ENCODE measurements around the gene FOXC1. TPM values are rescaled to one million over a fixed set of nuclear protein-coding genes. Genes with fewer than 3 reads are reported as not detected.

FOXC1 gene
- total and polyA plus RNA-seq, 2 experiments from 2014 or later: 0.10 to 0.13 TPM

DNA sequence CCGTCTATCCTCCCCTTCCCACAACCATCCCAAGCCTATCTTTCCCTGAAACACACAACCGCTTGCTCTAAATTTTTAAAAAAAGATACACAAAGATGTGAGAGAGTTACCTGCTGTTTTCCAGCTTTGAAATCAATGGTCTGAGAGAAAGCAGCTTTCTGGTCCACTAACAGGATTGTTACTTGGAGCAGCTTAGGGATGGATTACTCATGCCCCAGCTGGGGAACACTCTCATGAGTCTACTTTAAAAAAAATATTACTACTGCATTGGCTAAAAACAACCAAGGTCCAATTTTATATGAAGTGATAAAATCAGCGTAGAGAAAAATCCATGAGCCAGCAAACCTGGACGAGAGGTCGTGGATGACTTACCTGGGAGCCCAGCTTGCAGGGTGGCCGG is 29.6 kb upstream of the FOXC1 start:
- TF ChIP-seq POLR2AphosphoS5 (IDR thresholded peaks at IDR 0.05; ENCODE audit: low read depth) (no peak), EZH2 (IDR thresholded peaks at IDR 0.05; ENCODE audit: low read depth, unreplicated experiment) (no peak), JUNB (IDR thresholded peaks at IDR 0.05; ENCODE audit: unreplicated experiment) (no peak), CREB1 (CRISPR knock-in tag; IDR thresholded peaks at IDR 0.05; ENCODE audit: low read depth) (no peak), ZNF114 (CRISPR knock-in tag; IDR thresholded peaks at IDR 0.05) (no peak), EZH2phosphoT487 (IDR thresholded peaks at IDR 0.05; ENCODE audit: unreplicated experiment) (no peak), NANOG (IDR thresholded peaks at IDR 0.05; ENCODE audit: borderline replicate concordance) (no peak)
- TF ChIP-seq, protein P1, sequence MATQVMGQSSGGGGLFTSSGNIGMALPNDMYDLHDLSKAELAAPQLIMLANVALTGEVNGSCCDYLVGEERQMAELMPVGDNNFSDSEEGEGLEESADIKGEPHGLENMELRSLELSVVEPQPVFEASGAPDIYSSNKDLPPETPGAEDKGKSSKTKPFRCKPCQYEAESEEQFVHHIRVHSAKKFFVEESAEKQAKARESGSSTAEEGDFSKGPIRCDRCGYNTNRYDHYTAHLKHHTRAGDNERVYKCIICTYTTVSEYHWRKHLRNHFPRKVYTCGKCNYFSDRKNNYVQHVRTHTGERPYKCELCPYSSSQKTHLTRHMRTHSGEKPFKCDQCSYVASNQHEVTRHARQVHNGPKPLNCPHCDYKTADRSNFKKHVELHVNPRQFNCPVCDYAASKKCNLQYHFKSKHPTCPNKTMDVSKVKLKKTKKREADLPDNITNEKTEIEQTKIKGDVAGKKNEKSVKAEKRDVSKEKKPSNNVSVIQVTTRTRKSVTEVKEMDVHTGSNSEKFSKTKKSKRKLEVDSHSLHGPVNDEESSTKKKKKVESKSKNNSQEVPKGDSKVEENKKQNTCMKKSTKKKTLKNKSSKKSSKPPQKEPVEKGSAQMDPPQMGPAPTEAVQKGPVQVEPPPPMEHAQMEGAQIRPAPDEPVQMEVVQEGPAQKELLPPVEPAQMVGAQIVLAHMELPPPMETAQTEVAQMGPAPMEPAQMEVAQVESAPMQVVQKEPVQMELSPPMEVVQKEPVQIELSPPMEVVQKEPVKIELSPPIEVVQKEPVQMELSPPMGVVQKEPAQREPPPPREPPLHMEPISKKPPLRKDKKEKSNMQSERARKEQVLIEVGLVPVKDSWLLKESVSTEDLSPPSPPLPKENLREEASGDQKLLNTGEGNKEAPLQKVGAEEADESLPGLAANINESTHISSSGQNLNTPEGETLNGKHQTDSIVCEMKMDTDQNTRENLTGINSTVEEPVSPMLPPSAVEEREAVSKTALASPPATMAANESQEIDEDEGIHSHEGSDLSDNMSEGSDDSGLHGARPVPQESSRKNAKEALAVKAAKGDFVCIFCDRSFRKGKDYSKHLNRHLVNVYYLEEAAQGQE (IDR thresholded peaks at IDR 0.05; ENCODE audit: unreplicated experiment): no peak
- TF ChIP-seq, protein P2, sequence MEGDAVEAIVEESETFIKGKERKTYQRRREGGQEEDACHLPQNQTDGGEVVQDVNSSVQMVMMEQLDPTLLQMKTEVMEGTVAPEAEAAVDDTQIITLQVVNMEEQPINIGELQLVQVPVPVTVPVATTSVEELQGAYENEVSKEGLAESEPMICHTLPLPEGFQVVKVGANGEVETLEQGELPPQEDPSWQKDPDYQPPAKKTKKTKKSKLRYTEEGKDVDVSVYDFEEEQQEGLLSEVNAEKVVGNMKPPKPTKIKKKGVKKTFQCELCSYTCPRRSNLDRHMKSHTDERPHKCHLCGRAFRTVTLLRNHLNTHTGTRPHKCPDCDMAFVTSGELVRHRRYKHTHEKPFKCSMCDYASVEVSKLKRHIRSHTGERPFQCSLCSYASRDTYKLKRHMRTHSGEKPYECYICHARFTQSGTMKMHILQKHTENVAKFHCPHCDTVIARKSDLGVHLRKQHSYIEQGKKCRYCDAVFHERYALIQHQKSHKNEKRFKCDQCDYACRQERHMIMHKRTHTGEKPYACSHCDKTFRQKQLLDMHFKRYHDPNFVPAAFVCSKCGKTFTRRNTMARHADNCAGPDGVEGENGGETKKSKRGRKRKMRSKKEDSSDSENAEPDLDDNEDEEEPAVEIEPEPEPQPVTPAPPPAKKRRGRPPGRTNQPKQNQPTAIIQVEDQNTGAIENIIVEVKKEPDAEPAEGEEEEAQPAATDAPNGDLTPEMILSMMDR (conservative IDR thresholded peaks at IDR 0.05; ENCODE audit: low read depth in 2 of 2): no peak
- TF ChIP-seq, protein P3, sequence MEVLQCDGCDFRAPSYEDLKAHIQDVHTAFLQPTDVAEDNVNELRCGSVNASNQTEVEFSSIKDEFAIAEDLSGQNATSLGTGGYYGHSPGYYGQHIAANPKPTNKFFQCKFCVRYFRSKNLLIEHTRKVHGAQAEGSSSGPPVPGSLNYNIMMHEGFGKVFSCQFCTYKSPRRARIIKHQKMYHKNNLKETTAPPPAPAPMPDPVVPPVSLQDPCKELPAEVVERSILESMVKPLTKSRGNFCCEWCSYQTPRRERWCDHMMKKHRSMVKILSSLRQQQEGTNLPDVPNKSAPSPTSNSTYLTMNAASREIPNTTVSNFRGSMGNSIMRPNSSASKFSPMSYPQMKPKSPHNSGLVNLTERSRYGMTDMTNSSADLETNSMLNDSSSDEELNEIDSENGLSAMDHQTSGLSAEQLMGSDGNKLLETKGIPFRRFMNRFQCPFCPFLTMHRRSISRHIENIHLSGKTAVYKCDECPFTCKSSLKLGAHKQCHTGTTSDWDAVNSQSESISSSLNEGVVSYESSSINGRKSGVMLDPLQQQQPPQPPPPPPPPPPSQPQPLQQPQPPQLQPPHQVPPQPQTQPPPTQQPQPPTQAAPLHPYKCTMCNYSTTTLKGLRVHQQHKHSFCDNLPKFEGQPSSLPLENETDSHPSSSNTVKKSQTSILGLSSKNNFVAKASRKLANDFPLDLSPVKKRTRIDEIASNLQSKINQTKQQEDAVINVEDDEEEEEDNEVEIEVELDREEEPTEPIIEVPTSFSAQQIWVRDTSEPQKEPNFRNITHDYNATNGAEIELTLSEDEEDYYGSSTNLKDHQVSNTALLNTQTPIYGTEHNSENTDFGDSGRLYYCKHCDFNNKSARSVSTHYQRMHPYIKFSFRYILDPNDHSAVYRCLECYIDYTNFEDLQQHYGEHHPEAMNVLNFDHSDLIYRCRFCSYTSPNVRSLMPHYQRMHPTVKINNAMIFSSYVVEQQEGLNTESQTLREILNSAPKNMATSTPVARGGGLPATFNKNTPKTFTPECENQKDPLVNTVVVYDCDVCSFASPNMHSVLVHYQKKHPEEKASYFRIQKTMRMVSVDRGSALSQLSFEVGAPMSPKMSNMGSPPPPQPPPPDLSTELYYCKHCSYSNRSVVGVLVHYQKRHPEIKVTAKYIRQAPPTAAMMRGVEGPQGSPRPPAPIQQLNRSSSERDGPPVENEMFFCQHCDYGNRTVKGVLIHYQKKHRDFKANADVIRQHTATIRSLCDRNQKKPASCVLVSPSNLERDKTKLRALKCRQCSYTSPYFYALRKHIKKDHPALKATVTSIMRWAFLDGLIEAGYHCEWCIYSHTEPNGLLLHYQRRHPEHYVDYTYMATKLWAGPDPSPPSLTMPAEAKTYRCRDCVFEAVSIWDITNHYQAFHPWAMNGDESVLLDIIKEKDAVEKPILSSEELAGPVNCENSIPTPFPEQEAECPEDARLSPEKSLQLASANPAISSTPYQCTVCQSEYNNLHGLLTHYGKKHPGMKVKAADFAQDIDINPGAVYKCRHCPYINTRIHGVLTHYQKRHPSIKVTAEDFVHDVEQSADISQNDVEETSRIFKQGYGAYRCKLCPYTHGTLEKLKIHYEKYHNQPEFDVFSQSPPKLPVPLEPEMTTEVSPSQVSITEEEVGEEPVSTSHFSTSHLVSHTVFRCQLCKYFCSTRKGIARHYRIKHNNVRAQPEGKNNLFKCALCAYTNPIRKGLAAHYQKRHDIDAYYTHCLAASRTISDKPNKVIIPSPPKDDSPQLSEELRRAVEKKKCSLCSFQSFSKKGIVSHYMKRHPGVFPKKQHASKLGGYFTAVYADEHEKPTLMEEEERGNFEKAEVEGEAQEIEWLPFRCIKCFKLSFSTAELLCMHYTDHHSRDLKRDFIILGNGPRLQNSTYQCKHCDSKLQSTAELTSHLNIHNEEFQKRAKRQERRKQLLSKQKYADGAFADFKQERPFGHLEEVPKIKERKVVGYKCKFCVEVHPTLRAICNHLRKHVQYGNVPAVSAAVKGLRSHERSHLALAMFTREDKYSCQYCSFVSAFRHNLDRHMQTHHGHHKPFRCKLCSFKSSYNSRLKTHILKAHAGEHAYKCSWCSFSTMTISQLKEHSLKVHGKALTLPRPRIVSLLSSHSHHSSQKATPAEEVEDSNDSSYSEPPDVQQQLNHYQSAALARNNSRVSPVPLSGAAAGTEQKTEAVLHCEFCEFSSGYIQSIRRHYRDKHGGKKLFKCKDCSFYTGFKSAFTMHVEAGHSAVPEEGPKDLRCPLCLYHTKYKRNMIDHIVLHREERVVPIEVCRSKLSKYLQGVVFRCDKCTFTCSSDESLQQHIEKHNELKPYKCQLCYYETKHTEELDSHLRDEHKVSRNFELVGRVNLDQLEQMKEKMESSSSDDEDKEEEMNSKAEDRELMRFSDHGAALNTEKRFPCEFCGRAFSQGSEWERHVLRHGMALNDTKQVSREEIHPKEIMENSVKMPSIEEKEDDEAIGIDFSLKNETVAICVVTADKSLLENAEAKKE (CRISPR knock-in tag; IDR thresholded peaks at IDR 0.05): no peak
- TF ChIP-seq, protein P4, sequence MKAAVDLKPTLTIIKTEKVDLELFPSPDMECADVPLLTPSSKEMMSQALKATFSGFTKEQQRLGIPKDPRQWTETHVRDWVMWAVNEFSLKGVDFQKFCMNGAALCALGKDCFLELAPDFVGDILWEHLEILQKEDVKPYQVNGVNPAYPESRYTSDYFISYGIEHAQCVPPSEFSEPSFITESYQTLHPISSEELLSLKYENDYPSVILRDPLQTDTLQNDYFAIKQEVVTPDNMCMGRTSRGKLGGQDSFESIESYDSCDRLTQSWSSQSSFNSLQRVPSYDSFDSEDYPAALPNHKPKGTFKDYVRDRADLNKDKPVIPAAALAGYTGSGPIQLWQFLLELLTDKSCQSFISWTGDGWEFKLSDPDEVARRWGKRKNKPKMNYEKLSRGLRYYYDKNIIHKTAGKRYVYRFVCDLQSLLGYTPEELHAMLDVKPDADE (IDR thresholded peaks at IDR 0.05): no peak
- H3K27ac ChIP-seq (ENCODE audit: low read depth): no peak overlapping the region
- ATAC-seq: no peak
- Mint-ChIP-seq H3K27me3 (ENCODE audit: insufficient read depth, low read depth, poor library complexity) (peaks cover 10% of the 10 kb centered on the region), H3K36me3 (ENCODE audit: low read depth) (no peaks in the 10 kb centered on the region), H3K9me3 (no peaks in the 10 kb centered on the region), H3K4me3 (no peak overlapping the region), H3K4me1 (peaks cover 14% of the 10 kb centered on the region), H3K27ac (no peak overlapping the region)
- no peaks in the 10 kb centered on the region for H3K27me3 ChIP-seq (ENCODE audit: insufficient read depth)
- no peak overlapping the region for H3K4me3 ChIP-seq
- H3K79me2 ChIP-seq (replicated peaks; ENCODE audit: insufficient read depth): no peaks in the 10 kb centered on the region
- no peaks in the 10 kb centered on the region for H3F3A ChIP-seq (replicated peaks; ENCODE audit: low read depth)
- no peak for DNase-seq (ENCODE audit: low spot score)
- peaks cover 5% of the 10 kb centered on the region for H3K4me1 ChIP-seq (ENCODE audit: insufficient read depth)
- no peak overlapping the region for H2AFZ ChIP-seq
- no peaks in the 10 kb centered on the region for H3K36me3 ChIP-seq (ENCODE audit: insufficient read depth)
- H4K20me1 ChIP-seq (replicated peaks; ENCODE audit: insufficient read depth): no peaks in the 10 kb centered on the region
- no peak overlapping the region for H3K4me2 ChIP-seq
- H3K9me2 ChIP-seq (ENCODE audit: insufficient read depth): no peaks in the 10 kb centered on the region
